ENCODE results near the gene ARHGAP42. TPM values are rescaled to one million over a fixed set of nuclear protein-coding genes. Genes with fewer than 3 reads are reported as not detected.

ARHGAP42 gene
- total and polyA plus RNA-seq, 2 of the 13 experiments (the other 11 are each of a cell fraction or from before 2014, with no cell fraction given), result 2.5 to 4.3 TPM

DNA sequence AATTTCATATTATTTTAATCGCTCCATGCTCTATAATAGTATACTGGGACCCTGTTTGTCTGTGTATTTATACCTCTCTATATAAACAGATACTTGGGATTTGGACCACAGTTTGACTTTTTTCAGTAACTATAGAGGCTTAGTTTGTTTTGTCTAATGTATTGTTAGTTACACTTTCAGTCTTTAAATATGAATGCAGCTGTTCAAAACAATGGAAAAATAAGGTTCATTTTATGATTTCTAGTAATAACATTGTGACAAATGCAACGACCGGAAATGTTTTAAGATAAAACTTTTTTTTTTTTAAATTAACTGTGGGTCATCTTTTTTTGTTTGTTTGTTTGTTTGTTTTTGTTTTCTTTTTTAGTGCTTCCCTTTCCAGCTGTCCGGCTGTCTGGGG is 133.5 kb downstream of the ARHGAP42 start (continued):
- TF ChIP-seq, protein P1, sequence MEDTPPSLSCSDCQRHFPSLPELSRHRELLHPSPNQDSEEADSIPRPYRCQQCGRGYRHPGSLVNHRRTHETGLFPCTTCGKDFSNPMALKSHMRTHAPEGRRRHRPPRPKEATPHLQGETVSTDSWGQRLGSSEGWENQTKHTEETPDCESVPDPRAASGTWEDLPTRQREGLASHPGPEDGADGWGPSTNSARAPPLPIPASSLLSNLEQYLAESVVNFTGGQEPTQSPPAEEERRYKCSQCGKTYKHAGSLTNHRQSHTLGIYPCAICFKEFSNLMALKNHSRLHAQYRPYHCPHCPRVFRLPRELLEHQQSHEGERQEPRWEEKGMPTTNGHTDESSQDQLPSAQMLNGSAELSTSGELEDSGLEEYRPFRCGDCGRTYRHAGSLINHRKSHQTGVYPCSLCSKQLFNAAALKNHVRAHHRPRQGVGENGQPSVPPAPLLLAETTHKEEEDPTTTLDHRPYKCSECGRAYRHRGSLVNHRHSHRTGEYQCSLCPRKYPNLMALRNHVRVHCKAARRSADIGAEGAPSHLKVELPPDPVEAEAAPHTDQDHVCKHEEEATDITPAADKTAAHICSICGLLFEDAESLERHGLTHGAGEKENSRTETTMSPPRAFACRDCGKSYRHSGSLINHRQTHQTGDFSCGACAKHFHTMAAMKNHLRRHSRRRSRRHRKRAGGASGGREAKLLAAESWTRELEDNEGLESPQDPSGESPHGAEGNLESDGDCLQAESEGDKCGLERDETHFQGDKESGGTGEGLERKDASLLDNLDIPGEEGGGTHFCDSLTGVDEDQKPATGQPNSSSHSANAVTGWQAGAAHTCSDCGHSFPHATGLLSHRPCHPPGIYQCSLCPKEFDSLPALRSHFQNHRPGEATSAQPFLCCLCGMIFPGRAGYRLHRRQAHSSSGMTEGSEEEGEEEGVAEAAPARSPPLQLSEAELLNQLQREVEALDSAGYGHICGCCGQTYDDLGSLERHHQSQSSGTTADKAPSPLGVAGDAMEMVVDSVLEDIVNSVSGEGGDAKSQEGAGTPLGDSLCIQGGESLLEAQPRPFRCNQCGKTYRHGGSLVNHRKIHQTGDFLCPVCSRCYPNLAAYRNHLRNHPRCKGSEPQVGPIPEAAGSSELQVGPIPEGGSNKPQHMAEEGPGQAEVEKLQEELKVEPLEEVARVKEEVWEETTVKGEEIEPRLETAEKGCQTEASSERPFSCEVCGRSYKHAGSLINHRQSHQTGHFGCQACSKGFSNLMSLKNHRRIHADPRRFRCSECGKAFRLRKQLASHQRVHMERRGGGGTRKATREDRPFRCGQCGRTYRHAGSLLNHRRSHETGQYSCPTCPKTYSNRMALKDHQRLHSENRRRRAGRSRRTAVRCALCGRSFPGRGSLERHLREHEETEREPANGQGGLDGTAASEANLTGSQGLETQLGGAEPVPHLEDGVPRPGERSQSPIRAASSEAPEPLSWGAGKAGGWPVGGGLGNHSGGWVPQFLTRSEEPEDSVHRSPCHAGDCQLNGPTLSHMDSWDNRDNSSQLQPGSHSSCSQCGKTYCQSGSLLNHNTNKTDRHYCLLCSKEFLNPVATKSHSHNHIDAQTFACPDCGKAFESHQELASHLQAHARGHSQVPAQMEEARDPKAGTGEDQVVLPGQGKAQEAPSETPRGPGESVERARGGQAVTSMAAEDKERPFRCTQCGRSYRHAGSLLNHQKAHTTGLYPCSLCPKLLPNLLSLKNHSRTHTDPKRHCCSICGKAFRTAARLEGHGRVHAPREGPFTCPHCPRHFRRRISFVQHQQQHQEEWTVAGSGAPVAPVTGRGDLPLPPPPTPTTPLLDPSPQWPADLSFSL (CRISPR knock-in tag; IDR thresholded peaks at IDR 0.05), result no peak
- TF ChIP-seq ZNF879 (CRISPR knock-in tag; IDR thresholded peaks at IDR 0.05) (no peak), KLF9 (CRISPR knock-in tag; IDR thresholded peaks at IDR 0.05; ENCODE audit: low read depth) (no peak)
- TF ChIP-seq, protein P2, sequence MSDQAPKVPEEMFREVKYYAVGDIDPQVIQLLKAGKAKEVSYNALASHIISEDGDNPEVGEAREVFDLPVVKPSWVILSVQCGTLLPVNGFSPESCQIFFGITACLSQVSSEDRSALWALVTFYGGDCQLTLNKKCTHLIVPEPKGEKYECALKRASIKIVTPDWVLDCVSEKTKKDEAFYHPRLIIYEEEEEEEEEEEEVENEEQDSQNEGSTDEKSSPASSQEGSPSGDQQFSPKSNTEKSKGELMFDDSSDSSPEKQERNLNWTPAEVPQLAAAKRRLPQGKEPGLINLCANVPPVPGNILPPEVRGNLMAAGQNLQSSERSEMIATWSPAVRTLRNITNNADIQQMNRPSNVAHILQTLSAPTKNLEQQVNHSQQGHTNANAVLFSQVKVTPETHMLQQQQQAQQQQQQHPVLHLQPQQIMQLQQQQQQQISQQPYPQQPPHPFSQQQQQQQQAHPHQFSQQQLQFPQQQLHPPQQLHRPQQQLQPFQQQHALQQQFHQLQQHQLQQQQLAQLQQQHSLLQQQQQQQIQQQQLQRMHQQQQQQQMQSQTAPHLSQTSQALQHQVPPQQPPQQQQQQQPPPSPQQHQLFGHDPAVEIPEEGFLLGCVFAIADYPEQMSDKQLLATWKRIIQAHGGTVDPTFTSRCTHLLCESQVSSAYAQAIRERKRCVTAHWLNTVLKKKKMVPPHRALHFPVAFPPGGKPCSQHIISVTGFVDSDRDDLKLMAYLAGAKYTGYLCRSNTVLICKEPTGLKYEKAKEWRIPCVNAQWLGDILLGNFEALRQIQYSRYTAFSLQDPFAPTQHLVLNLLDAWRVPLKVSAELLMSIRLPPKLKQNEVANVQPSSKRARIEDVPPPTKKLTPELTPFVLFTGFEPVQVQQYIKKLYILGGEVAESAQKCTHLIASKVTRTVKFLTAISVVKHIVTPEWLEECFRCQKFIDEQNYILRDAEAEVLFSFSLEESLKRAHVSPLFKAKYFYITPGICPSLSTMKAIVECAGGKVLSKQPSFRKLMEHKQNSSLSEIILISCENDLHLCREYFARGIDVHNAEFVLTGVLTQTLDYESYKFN (CRISPR knock-in tag; conservative IDR thresholded peaks at IDR 0.05), result no peak

Measured in HepG2 (cell line).